HepG2 (cell line): ENCODE data around the gene SLC25A10. TPM values are rescaled to one million over a fixed set of nuclear protein-coding genes. Genes with fewer than 3 reads are reported as not detected.
A peak's percentile ranks its signal among the peaks of the same experiment; 100 is the strongest.

Experiments
- EHMT2 ChIP-seq: fragments of 200-600 bp; sonication (generic); IDR thresholded peaks from 2 replicates; pipeline ENCODE4 v1.7.0; 2017; ENCODE audit warnings: antibody characterized with exemption, low read depth, low read length, borderline replicate concordance
- ELF1 ChIP-seq: sonication (generic); formaldehyde crosslinking; IDR thresholded peaks from 2 replicates; pipeline ENCODE4 v1.4.0; 2020; ENCODE audit warnings: missing genetic modification reagents
- HNF1A ChIP-seq, 2 experiments: sonication (generic) in 1 of 2; formaldehyde crosslinking in 1 of 2; IDR thresholded peaks; 2 replicates each; pipeline versions ENCODE4 v1.4.0 to v1.6.1; 2016 to 2020; ENCODE audit warnings: borderline replicate concordance in 1 of 2, low read depth in 1 of 2, mild to moderate bottlenecking in 1 of 2, missing genetic modification reagents in 1 of 2
- HNRNPLL ChIP-seq: fragments of 200-400 bp; formaldehyde crosslinking; IDR thresholded peaks from 2 replicates; pipeline ENCODE4 v1.6.1; 2017; ENCODE audit warnings: mild to moderate bottlenecking, low read depth, low read length; ENCODE audit not compliant: poor library complexity, severe bottlenecking
- KDM5B ChIP-seq: sonication (generic); formaldehyde crosslinking; IDR thresholded peaks from 2 replicates; pipeline ENCODE4 v1.4.0; 2020; ENCODE audit warnings: missing genetic modification reagents, mild to moderate bottlenecking, borderline replicate concordance
- PTBP1 ChIP-seq: fragments of 200-400 bp; formaldehyde crosslinking; IDR thresholded peaks from 2 replicates; pipeline ENCODE4 v1.6.1; 2018; ENCODE audit warnings: low read length, low read depth; ENCODE audit not compliant: poor library complexity, severe bottlenecking
- RARA ChIP-seq: IDR thresholded peaks from 2 replicates; pipeline ENCODE4 v1.6.1; 2016; ENCODE audit warnings: missing genetic modification reagents, missing compliant biosample characterization
- REPIN1 ChIP-seq: sonication (generic); formaldehyde crosslinking; IDR thresholded peaks from 2 replicates; pipeline ENCODE4 v1.8.0; 2022; ENCODE audit warnings: missing genetic modification reagents, low read depth, mild to moderate bottlenecking, borderline replicate concordance
- SMAD9 ChIP-seq: sonication (generic); formaldehyde crosslinking; IDR thresholded peaks from 2 replicates; pipeline ENCODE4 v1.5.1; 2020; ENCODE audit warnings: mild to moderate bottlenecking, missing genetic modification reagents
- TIGD3 ChIP-seq: sonication (generic); formaldehyde crosslinking; IDR thresholded peaks from 2 replicates; pipeline ENCODE4 v1.5.1; 2020; ENCODE audit warnings: mild to moderate bottlenecking, missing genetic modification reagents, borderline replicate concordance
- TP53 ChIP-seq: sonication (generic); formaldehyde crosslinking; conservative IDR thresholded peaks from 2 replicates; pipeline ENCODE4 v1.4.0; 2020; ENCODE audit warnings: missing genetic modification reagents
- ZNF230 ChIP-seq: sonication (generic); formaldehyde crosslinking; IDR thresholded peaks from 2 replicates; pipeline ENCODE4 v1.4.0; 2020; ENCODE audit warnings: mild to moderate bottlenecking, missing genetic modification reagents
- ZNF253 ChIP-seq: sonication (generic); formaldehyde crosslinking; IDR thresholded peaks from 2 replicates; pipeline ENCODE4 v1.8.0; 2022; ENCODE audit warnings: mild to moderate bottlenecking, missing genetic modification reagents, borderline replicate concordance
- ZNF333 ChIP-seq: sonication (generic); formaldehyde crosslinking; IDR thresholded peaks from 2 replicates; pipeline ENCODE4 v1.4.0; 2020; ENCODE audit warnings: mild to moderate bottlenecking, missing genetic modification reagents, borderline replicate concordance
- ZNF337 ChIP-seq: sonication (generic); formaldehyde crosslinking; IDR thresholded peaks from 2 replicates; pipeline ENCODE4 v1.5.1; 2020; ENCODE audit warnings: missing genetic modification reagents, low read depth, mild to moderate bottlenecking, borderline replicate concordance
- ZNF484 ChIP-seq: sonication (generic); formaldehyde crosslinking; IDR thresholded peaks from 2 replicates; pipeline ENCODE4 v1.5.1; 2020; ENCODE audit warnings: mild to moderate bottlenecking, low read depth, missing genetic modification reagents, borderline replicate concordance
- ZNF530 ChIP-seq: sonication (generic); formaldehyde crosslinking; IDR thresholded peaks from 2 replicates; pipeline ENCODE4 v1.5.0; 2020; ENCODE audit warnings: low read depth, mild to moderate bottlenecking, missing genetic modification reagents
- ZNF572 ChIP-seq: sonication (generic); formaldehyde crosslinking; IDR thresholded peaks from 2 replicates; pipeline ENCODE4 v1.5.1; 2020; ENCODE audit warnings: mild to moderate bottlenecking, missing genetic modification reagents
- ZNF720 ChIP-seq: sonication (generic); formaldehyde crosslinking; IDR thresholded peaks from 2 replicates; pipeline ENCODE4 v1.4.0; 2020; ENCODE audit warnings: missing genetic modification reagents
- ZNF749 ChIP-seq: sonication (generic); formaldehyde crosslinking; IDR thresholded peaks from 2 replicates; pipeline ENCODE4 v1.8.0; 2022; ENCODE audit warnings: mild to moderate bottlenecking, missing genetic modification reagents, moderate library complexity, borderline replicate concordance
- polyA plus RNA-seq, 8 experiments: library from polyadenylated mRNA; depleted of rRNA in 3 of 8; stranded (reverse) in 7 of 8; unstranded in 1 of 8; fragments of >200 nt; fragmentation: Illumina TruSeq in 4 of 8; extraction: Trizol in 4 of 8; gene quantifications; 2 replicates each; pipeline versions ENCODE4 v1.2.1 to v1.2.3, GENCODE V29; 2011 to 2016; ENCODE audit warnings: low read depth in 4 of 8, missing spikeins in 1 of 8, mixed read lengths in 1 of 8; ENCODE audit not compliant: insufficient read depth in 1 of 8
- total RNA-seq, 5 experiments: library from RNA; depleted of rRNA; stranded (reverse); fragments of >200 nt; fragmentation: Illumina TruSeq; extraction: Trizol; gene quantifications; 2 replicates each; pipeline ENCODE4 v1.2.3, GENCODE V29; 2016; ENCODE audit warnings: low read depth in 1 of 5
- TF ChIP-seq, protein P1 (sequence below): sonication (generic); formaldehyde crosslinking; conservative IDR thresholded peaks from 2 replicates; pipeline ENCODE4 v1.5.0; 2020; ENCODE audit warnings: missing genetic modification reagents

SLC25A10 gene
- total and polyA plus RNA-seq, 2 of the 13 experiments (the other 11 are each of a cell fraction or from before 2014, with no cell fraction given), result 46.5 to 140 TPM

DNA sequence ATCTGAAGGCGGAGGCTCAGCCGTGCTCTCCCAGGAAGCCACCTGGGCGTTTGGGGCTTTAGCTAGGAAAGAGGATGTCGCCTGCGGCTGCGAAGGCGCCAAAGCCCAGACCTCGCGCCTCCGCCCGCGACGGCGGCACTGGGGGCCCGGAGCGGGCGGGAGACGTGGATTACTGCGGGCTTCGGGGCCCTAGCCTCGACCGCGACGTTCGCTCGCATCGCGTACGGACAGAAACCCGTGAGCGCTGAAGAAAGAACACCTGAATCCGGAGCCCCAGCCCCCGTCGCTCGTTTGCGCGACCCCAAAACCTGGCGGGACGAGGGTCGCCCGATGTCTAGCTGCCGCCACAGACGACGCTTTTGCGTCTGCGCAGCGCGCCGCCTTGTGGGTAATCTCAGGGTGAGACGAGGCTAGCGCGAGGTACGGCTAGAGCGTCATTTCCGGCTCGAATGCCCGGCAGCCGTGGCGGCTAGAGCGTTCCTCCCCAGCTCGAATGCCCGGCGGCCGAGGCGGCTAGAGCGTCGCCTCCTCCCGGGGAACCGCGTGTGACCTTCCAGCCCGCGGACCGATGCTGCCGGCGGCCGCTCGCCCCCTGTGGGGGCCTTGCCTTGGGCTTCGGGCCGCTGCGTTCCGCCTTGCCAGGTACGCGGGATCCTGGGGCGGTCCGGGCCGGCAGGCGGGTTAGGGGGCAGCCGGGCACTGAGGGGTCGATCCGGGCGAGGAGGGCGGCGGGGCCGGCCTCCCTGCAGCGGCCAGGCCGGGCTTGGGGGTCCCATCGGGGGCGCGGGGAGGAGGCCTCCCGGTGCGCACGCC, 8.9 kb upstream of the SLC25A10 start, which contains the start of gene MRPL12 (continued):
- TF ChIP-seq KDM5B, result peak; percentile 91
- TF ChIP-seq, protein P1, sequence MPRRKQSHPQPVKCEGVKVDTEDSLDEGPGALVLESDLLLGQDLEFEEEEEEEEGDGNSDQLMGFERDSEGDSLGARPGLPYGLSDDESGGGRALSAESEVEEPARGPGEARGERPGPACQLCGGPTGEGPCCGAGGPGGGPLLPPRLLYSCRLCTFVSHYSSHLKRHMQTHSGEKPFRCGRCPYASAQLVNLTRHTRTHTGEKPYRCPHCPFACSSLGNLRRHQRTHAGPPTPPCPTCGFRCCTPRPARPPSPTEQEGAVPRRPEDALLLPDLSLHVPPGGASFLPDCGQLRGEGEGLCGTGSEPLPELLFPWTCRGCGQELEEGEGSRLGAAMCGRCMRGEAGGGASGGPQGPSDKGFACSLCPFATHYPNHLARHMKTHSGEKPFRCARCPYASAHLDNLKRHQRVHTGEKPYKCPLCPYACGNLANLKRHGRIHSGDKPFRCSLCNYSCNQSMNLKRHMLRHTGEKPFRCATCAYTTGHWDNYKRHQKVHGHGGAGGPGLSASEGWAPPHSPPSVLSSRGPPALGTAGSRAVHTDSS (CRISPR knock-in tag), result peak; percentile 85; the same call in 1 of the 2 replicates
- TF ChIP-seq PTBP1, result no peak
- TF ChIP-seq TIGD3 (CRISPR knock-in tag), result peak; percentile 80; the same call in 1 of the 2 replicates
- TF ChIP-seq HNRNPLL, result peak; percentile 86
- TF ChIP-seq ZNF230, result peak; percentile 87; the same call in 1 of the 2 replicates
- TF ChIP-seq ZNF572 (CRISPR knock-in tag), result no peak; the same call in 1 of the 2 replicates
- peak; percentile 98 for TF ChIP-seq ZNF749 (CRISPR knock-in tag)
- no peak for TF ChIP-seq ZNF337 (CRISPR knock-in tag)
- TF ChIP-seq ZNF530 (CRISPR knock-in tag), result no peak
- peak; percentile 62 for TF ChIP-seq RARA
- TF ChIP-seq REPIN1 (CRISPR knock-in tag), result peak; percentile 88; the same call in 1 of the 2 replicates
- TF ChIP-seq EHMT2, result no peak
- TF ChIP-seq TP53, result no peak; the same call in 1 of the 2 replicates
- TF ChIP-seq HNF1A (IDR thresholded peaks at IDR 0.05; ENCODE audit: low read depth), result no peak
- peak; percentile 88 for TF ChIP-seq HNF1A (CRISPR knock-in tag; IDR thresholded peaks at IDR 0.05; ENCODE audit: borderline replicate concordance)
- TF ChIP-seq ZNF253 (CRISPR knock-in tag), result peak; percentile 89
- TF ChIP-seq SMAD9 (CRISPR knock-in tag), result 0 out of 2 replicates have a peak, but pooled peaks have one; percentile 10
- TF ChIP-seq ZNF333, result no peak
- TF ChIP-seq ZNF720 (CRISPR knock-in tag), result no peak
- no peak for TF ChIP-seq ZNF484 (CRISPR knock-in tag)
- TF ChIP-seq ELF1 (CRISPR knock-in tag), result peak; percentile 89
